ENCODE data around the gene ELOVL2. TPM values are rescaled to one million over a fixed set of nuclear protein-coding genes. Genes with fewer than 3 reads are reported as not detected.

Gene ELOVL2
- total RNA-seq, 1 donor from 2014 or later, result 0.25 TPM

DNA sequence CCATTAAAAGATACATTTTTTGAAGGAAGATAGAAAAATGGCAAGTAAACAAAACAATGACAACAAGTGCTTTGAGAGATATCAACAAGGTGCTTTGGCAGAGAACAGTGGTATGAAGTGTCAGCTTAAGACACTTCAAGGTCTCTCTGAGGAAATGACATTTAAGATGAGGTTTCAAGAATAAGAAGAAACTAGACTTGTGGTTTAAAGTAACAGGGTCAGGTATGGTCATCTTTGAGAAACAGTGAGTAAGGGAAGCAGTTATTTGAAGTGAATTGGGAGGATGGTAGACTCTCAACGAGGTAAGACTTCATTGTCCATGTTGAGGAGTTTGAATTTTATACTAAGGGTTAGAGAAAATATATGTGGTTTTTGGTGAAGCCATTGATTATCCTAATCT is 79.4 kb downstream of the ELOVL2 start:
- H3K27ac ChIP-seq, result no peak overlapping the region
- DNase-seq (ENCODE audit: extremely low spot score in 2 of 2), result no peak
- intact Hi-C loops (cut with DNase I), result no loop called here
- H3K9me3 ChIP-seq, result no peaks in the 10 kb centered on the region
- H3K27me3 ChIP-seq, result no peaks in the 10 kb centered on the region
- H3K36me3 ChIP-seq, result no peaks in the 10 kb centered on the region
- no peak overlapping the region for H3K4me3 ChIP-seq
- H3K4me1 ChIP-seq, result no peaks in the 10 kb centered on the region
- TF ChIP-seq POLR2AphosphoS5 (IDR thresholded peaks at IDR 0.05; ENCODE audit: insufficient read depth in 1 of 2, low read depth in 1 of 2) (no peak), POLR2A (IDR thresholded peaks at IDR 0.05) (no peak)
- TF ChIP-seq, protein P1, sequence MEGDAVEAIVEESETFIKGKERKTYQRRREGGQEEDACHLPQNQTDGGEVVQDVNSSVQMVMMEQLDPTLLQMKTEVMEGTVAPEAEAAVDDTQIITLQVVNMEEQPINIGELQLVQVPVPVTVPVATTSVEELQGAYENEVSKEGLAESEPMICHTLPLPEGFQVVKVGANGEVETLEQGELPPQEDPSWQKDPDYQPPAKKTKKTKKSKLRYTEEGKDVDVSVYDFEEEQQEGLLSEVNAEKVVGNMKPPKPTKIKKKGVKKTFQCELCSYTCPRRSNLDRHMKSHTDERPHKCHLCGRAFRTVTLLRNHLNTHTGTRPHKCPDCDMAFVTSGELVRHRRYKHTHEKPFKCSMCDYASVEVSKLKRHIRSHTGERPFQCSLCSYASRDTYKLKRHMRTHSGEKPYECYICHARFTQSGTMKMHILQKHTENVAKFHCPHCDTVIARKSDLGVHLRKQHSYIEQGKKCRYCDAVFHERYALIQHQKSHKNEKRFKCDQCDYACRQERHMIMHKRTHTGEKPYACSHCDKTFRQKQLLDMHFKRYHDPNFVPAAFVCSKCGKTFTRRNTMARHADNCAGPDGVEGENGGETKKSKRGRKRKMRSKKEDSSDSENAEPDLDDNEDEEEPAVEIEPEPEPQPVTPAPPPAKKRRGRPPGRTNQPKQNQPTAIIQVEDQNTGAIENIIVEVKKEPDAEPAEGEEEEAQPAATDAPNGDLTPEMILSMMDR (IDR thresholded peaks at IDR 0.05), result no peak

DNA sequence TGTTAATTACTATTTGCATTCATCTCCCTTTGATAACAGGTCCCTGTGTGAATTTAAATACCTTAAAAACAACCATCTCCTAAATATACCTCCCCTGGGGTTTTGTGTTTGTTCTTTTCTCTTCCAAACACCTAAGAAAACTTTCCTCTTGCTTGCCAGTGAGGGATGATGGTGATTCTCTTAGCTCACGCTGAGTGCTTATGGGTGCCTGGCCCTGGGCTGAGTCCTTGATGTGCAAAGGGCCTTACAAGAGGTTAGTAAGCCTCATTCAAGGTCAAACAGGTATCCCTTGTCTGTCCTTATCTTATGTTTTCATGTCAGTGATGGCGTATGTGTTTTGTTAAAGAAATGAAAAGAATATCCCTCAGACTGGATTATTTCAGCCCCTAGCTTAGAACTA is 81.0 kb downstream of the ELOVL2 start:
- Histone ChIP-seq H3K36me3 (no peaks in the 10 kb centered on the region), H3K9me3 (no peaks in the 10 kb centered on the region), H3K4me1 (no peaks in the 10 kb centered on the region), H3K27me3 (no peaks in the 10 kb centered on the region), H3K27ac (no peak overlapping the region), H3K4me3 (no peak overlapping the region)
- intact Hi-C loops (cut with DNase I), result no loop called here
- DNase-seq (ENCODE audit: extremely low spot score in 2 of 2), result no peak
- TF ChIP-seq, protein P1 (IDR thresholded peaks at IDR 0.05), result no peak
- no peak for TF ChIP-seq POLR2A (IDR thresholded peaks at IDR 0.05)
- TF ChIP-seq POLR2AphosphoS5 (IDR thresholded peaks at IDR 0.05; ENCODE audit: insufficient read depth in 1 of 2, low read depth in 1 of 2), result no peak

DNA sequence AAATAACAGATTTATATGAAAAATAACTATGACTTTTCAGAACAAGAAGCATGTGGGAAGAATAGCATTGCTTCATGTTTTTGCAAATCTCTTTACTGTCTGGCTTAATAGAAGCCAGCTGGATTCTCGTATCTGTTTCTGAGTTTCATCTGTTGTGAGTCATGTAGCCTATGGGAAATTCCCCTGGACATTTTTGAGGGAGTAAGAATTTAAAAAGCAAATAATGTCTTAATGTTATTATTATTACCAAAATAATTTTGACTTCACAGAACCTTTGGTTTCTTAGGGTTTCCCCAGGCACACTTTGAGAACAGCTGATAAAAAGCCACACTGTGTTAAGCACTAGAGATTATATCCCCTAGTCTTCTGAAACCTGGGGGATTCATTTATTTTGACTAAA is 81.4 kb downstream of the ELOVL2 start:
- DNase-seq (ENCODE audit: extremely low spot score in 2 of 2), result no peak
- no peaks in the 10 kb centered on the region for H3K27me3 ChIP-seq
- no peaks in the 10 kb centered on the region for H3K4me1 ChIP-seq
- H3K9me3 ChIP-seq, result no peaks in the 10 kb centered on the region
- H3K4me3 ChIP-seq, result no peak overlapping the region
- intact Hi-C loops (cut with DNase I), result no loop called here
- H3K27ac ChIP-seq, result no peak overlapping the region
- TF ChIP-seq POLR2A (IDR thresholded peaks at IDR 0.05) (no peak), POLR2AphosphoS5 (IDR thresholded peaks at IDR 0.05; ENCODE audit: insufficient read depth in 1 of 2, low read depth in 1 of 2) (no peak)
- TF ChIP-seq, protein P1 (IDR thresholded peaks at IDR 0.05), result no peak
- no peaks in the 10 kb centered on the region for H3K36me3 ChIP-seq

DNA sequence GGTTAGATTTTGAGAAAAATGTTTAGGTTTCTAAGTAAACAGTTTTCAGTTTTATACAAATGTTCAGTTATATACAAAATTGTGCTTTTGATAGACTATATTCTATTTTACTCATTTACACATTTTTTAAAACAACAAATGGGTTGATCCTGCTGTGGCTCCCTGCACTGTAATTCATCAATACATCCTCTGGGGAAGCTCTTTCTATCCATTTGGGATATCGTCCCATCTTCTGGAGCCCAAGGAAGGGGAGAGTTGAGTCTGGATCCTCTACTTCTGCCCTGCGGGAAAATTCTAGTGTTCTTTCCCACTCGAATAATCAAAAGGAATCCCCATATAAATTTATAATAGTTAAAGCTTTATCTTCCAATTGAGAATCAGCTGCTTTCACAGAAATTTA is 82.3 kb downstream of the ELOVL2 start:
- DNase-seq (ENCODE audit: extremely low spot score in 2 of 2), result no peak
- H3K4me3 ChIP-seq, result no peak overlapping the region

DNA sequence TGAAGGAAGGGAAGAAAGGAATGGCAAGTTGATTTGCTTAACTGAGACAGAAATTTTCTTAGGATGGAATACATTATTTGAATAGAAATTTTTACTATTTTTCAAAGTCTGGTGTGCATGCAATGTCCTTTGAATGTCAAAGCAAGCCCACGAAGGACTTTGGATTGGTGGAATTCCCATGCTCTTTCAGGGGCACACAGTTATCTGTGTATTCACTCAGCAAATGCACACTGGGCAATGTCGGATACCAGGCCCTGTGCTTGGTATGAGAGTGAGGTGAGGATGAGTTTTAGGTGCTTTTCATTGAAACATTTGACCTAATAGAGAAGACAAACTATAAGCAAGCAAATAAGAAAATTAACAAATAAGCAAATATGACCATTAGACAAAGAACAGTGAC is 83.9 kb downstream of the ELOVL2 start:
- DNase-seq (ENCODE audit: extremely low spot score in 2 of 2), result no peak
- H3K27ac ChIP-seq, result no peak overlapping the region

More for the DNA sequence above, 82.3 kb downstream of the ELOVL2 start:
- no peaks in the 10 kb centered on the region for H3K9me3 ChIP-seq
- no peaks in the 10 kb centered on the region for H3K27me3 ChIP-seq
- H3K4me1 ChIP-seq, result no peaks in the 10 kb centered on the region
- no peak overlapping the region for H3K27ac ChIP-seq
- intact Hi-C loops (cut with DNase I), result no loop called here
- no peaks in the 10 kb centered on the region for H3K36me3 ChIP-seq
- TF ChIP-seq, protein P1 (IDR thresholded peaks at IDR 0.05), result no peak
- TF ChIP-seq POLR2A (IDR thresholded peaks at IDR 0.05) (no peak), POLR2AphosphoS5 (IDR thresholded peaks at IDR 0.05; ENCODE audit: insufficient read depth in 1 of 2, low read depth in 1 of 2) (no peak)

More for the DNA sequence above, 83.9 kb downstream of the ELOVL2 start:
- intact Hi-C loops (cut with DNase I), result no loop called here
- Histone ChIP-seq H3K9me3 (no peaks in the 10 kb centered on the region), H3K4me1 (no peaks in the 10 kb centered on the region), H3K36me3 (no peaks in the 10 kb centered on the region), H3K4me3 (no peak overlapping the region), H3K27me3 (no peaks in the 10 kb centered on the region)
- no peak for TF ChIP-seq POLR2A (IDR thresholded peaks at IDR 0.05)
- TF ChIP-seq POLR2AphosphoS5 (IDR thresholded peaks at IDR 0.05; ENCODE audit: insufficient read depth in 1 of 2, low read depth in 1 of 2), result no peak
- TF ChIP-seq, protein P1 (IDR thresholded peaks at IDR 0.05), result no peak

Data from vagina (tissue), 2 donors.